Vagina (tissue), 2 donors: ENCODE data around the gene RAPGEF5. TPM values are rescaled to one million over a fixed set of nuclear protein-coding genes. Genes with fewer than 3 reads are reported as not detected.
A peak's percentile ranks its signal among the peaks of the same experiment; 100 is the strongest.

Experiments used
- DNase-seq, 2 donors: peaks; one replicate each; pipeline ENCODE4 v3.0.0-alpha.2; 2017; ENCODE audit errors: extremely low spot score in 2 of 2
- H3K27ac ChIP-seq: fragments of 200-600 bp; sonication (generic); one replicate; pipeline ENCODE4 v1.5.1; 2019
- H3K27me3 ChIP-seq: fragments of 200-600 bp; sonication (generic); one replicate; pipeline ENCODE4 v1.5.1; 2019
- H3K36me3 ChIP-seq, 2 donors: fragments of 200-600 bp; sonication (generic); one replicate each; pipeline ENCODE4 v1.5.1; 2017 to 2019
- H3K4me1 ChIP-seq: fragments of 200-600 bp; sonication (generic); one replicate; pipeline ENCODE4 v1.5.1; 2019
- H3K4me3 ChIP-seq, 2 donors: fragments of 200-600 bp; sonication (generic); 1 replicate in 1 of 2; 2 replicates in 1 of 2; pipeline ENCODE4 v1.5.1; 2016 to 2019
- H3K9me3 ChIP-seq: fragments of 200-600 bp; sonication (generic); one replicate; pipeline ENCODE4 v1.5.1; 2019
- POLR2A ChIP-seq, 2 donors: fragments of 450-650 bp; IDR thresholded peaks; one replicate each; pipeline ENCODE4 v1.6.1; 2017; ENCODE audit warnings: antibody characterized with exemption in 2 of 2, mild to moderate bottlenecking in 2 of 2, moderate library complexity in 2 of 2
- POLR2AphosphoS5 ChIP-seq, 2 donors: sonication (generic); formaldehyde crosslinking; IDR thresholded peaks; one replicate each; pipeline ENCODE4 v1.9.0; 2017; ENCODE audit warnings: antibody characterized with exemption in 2 of 2, mild to moderate bottlenecking in 2 of 2, low read depth in 1 of 2; ENCODE audit not compliant: insufficient read depth in 1 of 2
- intact Hi-C: fragments of 100-400 bp; cut with DNase I; formaldehyde crosslinking; loops from one replicate; pipeline ENCODE4 v1.15.1; 2023
- total RNA-seq: library from RNA; depleted of rRNA; stranded (reverse); fragments of >200 nt; gene quantifications from one replicate; pipeline ENCODE4 v1.2.3, GENCODE V29; 2016
- TF ChIP-seq, protein P1 (sequence below), 3 experiments: fragments of 450-650 bp in 2 of 3; fragments of 200-600 bp in 1 of 3; sonication (generic) in 1 of 3; IDR thresholded peaks; one replicate each; pipeline ENCODE4 v1.5.1; 2017 to 2019; ENCODE audit warnings: antibody characterized with exemption in 3 of 3, mild to moderate bottlenecking in 2 of 3, moderate library complexity in 2 of 3

Gene RAPGEF5
- total RNA-seq, 1 donor from 2014 or later = 68.0 TPM

GRCh38 chr7:22141355-22141754 lies 215.6 kb downstream of the RAPGEF5 start:
- intact Hi-C loops = no loop called here
- Histone ChIP-seq H3K27me3 (no peaks in the 10 kb centered on the region), H3K4me1 (peaks cover 14% of the 10 kb centered on the region), H3K9me3 (no peaks in the 10 kb centered on the region), H3K4me3 (no peak overlapping the region), H3K36me3 (peaks cover 0 to 4% of the 10 kb centered on the region in 2 donors), H3K27ac (no peak overlapping the region)
- no peak for DNase-seq
- TF ChIP-seq POLR2AphosphoS5 (IDR thresholded peaks at IDR 0.05; ENCODE audit: insufficient read depth in 1 of 2, low read depth in 1 of 2) (no peak), POLR2A (IDR thresholded peaks at IDR 0.05) (no peak)
- TF ChIP-seq, protein P1, sequence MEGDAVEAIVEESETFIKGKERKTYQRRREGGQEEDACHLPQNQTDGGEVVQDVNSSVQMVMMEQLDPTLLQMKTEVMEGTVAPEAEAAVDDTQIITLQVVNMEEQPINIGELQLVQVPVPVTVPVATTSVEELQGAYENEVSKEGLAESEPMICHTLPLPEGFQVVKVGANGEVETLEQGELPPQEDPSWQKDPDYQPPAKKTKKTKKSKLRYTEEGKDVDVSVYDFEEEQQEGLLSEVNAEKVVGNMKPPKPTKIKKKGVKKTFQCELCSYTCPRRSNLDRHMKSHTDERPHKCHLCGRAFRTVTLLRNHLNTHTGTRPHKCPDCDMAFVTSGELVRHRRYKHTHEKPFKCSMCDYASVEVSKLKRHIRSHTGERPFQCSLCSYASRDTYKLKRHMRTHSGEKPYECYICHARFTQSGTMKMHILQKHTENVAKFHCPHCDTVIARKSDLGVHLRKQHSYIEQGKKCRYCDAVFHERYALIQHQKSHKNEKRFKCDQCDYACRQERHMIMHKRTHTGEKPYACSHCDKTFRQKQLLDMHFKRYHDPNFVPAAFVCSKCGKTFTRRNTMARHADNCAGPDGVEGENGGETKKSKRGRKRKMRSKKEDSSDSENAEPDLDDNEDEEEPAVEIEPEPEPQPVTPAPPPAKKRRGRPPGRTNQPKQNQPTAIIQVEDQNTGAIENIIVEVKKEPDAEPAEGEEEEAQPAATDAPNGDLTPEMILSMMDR (IDR thresholded peaks at IDR 0.05) = no peak

- DNase-seq = no peak
- Histone ChIP-seq H3K36me3 (peaks cover 0 to 4% of the 10 kb centered on the region in 2 donors), H3K9me3 (no peaks in the 10 kb centered on the region), H3K4me3 (no peak overlapping the region), H3K27me3 (no peaks in the 10 kb centered on the region), H3K4me1 (peaks cover 14% of the 10 kb centered on the region), H3K27ac (no peak overlapping the region)
- TF ChIP-seq, protein P1 (IDR thresholded peaks at IDR 0.05) = no peak
- no peak for TF ChIP-seq POLR2AphosphoS5 (IDR thresholded peaks at IDR 0.05; ENCODE audit: insufficient read depth in 1 of 2, low read depth in 1 of 2)
- TF ChIP-seq POLR2A (IDR thresholded peaks at IDR 0.05) = no peak
- intact Hi-C loops = no loop called here
Observed at GRCh38 chr7:22140578-22140977, 216.4 kb downstream of the RAPGEF5 start.

DNA sequence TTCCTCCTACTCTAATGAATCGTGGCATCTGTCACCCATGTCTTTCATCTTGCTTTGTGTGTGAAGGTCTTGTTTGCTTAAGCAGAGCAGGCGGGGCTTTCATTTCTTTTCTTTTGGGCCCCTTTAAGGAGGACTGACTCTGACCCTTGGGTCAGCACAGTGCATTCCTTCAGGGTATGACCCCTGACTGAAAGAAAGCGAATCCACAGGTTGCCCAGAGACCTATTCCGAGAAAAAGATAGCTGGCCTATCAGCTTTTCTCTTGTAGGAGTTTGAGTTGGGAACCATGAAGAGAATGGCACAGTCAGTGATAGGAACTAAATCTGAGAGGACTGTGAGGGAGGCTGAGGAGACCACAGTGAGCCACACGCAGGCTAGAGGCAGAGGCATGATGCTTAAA lies 218.1 kb downstream of the RAPGEF5 start:
- intact Hi-C loops = no loop called here
- Histone ChIP-seq H3K36me3 (peaks cover 0 to 4% of the 10 kb centered on the region in 2 donors), H3K4me1 (peaks cover 14% of the 10 kb centered on the region)

GRCh38 chr7:22138106-22138505 lies 218.8 kb downstream of the RAPGEF5 start:
- H3K9me3 ChIP-seq = no peaks in the 10 kb centered on the region

More for the DNA sequence above, 218.1 kb downstream of the RAPGEF5 start:
- Histone ChIP-seq H3K4me3 (no peak overlapping the region), H3K27me3 (no peaks in the 10 kb centered on the region), H3K27ac (no peak overlapping the region), H3K9me3 (no peaks in the 10 kb centered on the region)
- DNase-seq = no peak
- TF ChIP-seq POLR2A (IDR thresholded peaks at IDR 0.05) = no peak
- TF ChIP-seq, protein P1 (IDR thresholded peaks at IDR 0.05) = no peak
- no peak for TF ChIP-seq POLR2AphosphoS5 (IDR thresholded peaks at IDR 0.05; ENCODE audit: insufficient read depth in 1 of 2, low read depth in 1 of 2)

GRCh38 chr7:22137466-22137865 lies 219.5 kb downstream of the RAPGEF5 start:
- peak overlapping the region; percentile 13 for H3K27ac ChIP-seq
- H3K27me3 ChIP-seq = no peaks in the 10 kb centered on the region
- peaks cover 14% of the 10 kb centered on the region for H3K4me1 ChIP-seq
- no peaks in the 10 kb centered on the region for H3K9me3 ChIP-seq
- TF ChIP-seq POLR2AphosphoS5 (IDR thresholded peaks at IDR 0.05; ENCODE audit: insufficient read depth in 1 of 2, low read depth in 1 of 2) = no peak
- no peak for TF ChIP-seq POLR2A (IDR thresholded peaks at IDR 0.05)
- TF ChIP-seq, protein P1 (IDR thresholded peaks at IDR 0.05) = no peak
- no peak for DNase-seq
- intact Hi-C loops = no loop called here
- peaks cover 0 to 4% of the 10 kb centered on the region in 2 donors for H3K36me3 ChIP-seq
- no peak overlapping the region for H3K4me3 ChIP-seq

More at GRCh38 chr7:22138106-22138505, 218.8 kb downstream of the RAPGEF5 start:
- TF ChIP-seq POLR2A (IDR thresholded peaks at IDR 0.05) (no peak), POLR2AphosphoS5 (IDR thresholded peaks at IDR 0.05; ENCODE audit: insufficient read depth in 1 of 2, low read depth in 1 of 2) (no peak)
- TF ChIP-seq, protein P1 (IDR thresholded peaks at IDR 0.05) = no peak
- DNase-seq = no peak
- H3K4me1 ChIP-seq = peaks cover 14% of the 10 kb centered on the region
- H3K27ac ChIP-seq = peak overlapping the region; percentile 13
- no peak overlapping the region for H3K4me3 ChIP-seq
- H3K36me3 ChIP-seq = peaks cover 0 to 4% of the 10 kb centered on the region in 2 donors
- no peaks in the 10 kb centered on the region for H3K27me3 ChIP-seq
- intact Hi-C loops = no loop called here
